Osteoblast (primary cell): ENCODE data around the gene PRSS37. TPM values are rescaled to one million over a fixed set of nuclear protein-coding genes. Genes with fewer than 3 reads are reported as not detected.

Experiments
- DNase-seq: peaks from one replicate; pipeline ENCODE4 v3.0.0; 2011; ENCODE audit warnings: low spot score, mixed read lengths; ENCODE audit not compliant: insufficient read length; ENCODE audit errors: missing footprints
- H2AFZ ChIP-seq: 2 replicates; pipeline ENCODE4 v1.6.0; 2011; ENCODE audit warnings: mild to moderate bottlenecking, low read length
- H3K27ac ChIP-seq: 2 replicates; pipeline ENCODE4 v1.5.1; 2011; ENCODE audit warnings: mild to moderate bottlenecking, low read depth, low read length, moderate library complexity
- H3K27me3 ChIP-seq: 2 replicates; pipeline ENCODE4 v1.6.0; 2012; ENCODE audit warnings: mild to moderate bottlenecking, control low read depth, inconsistent platforms, low read length, moderate library complexity; ENCODE audit not compliant: insufficient read depth
- H3K36me3 ChIP-seq: 2 replicates; pipeline ENCODE4 v1.5.1; 2011; ENCODE audit warnings: mild to moderate bottlenecking, low read length, control low read depth, moderate library complexity; ENCODE audit not compliant: insufficient read depth
- H3K4me1 ChIP-seq: 2 replicates; pipeline ENCODE4 v1.5.1; 2011; ENCODE audit warnings: mild to moderate bottlenecking, low read length, control low read depth, moderate library complexity; ENCODE audit not compliant: insufficient read depth
- H3K4me2 ChIP-seq: 2 replicates; pipeline ENCODE4 v1.6.0; 2011; ENCODE audit warnings: mild to moderate bottlenecking, low read length; ENCODE audit not compliant: insufficient read depth
- H3K4me3 ChIP-seq: fragments of 200-600 bp; sonication (generic); 3 replicates; pipeline ENCODE4 v1.5.1; 2012; ENCODE audit warnings: mild to moderate bottlenecking, low read length, inconsistent platforms; ENCODE audit not compliant: insufficient read depth
- H3K79me2 ChIP-seq: 2 replicates; pipeline ENCODE4 v1.6.0; 2012; ENCODE audit warnings: mild to moderate bottlenecking, low read length, control low read depth, inconsistent platforms; ENCODE audit not compliant: insufficient read depth
- H3K9me3 ChIP-seq: 2 replicates; pipeline ENCODE4 v1.5.1; 2011; ENCODE audit warnings: low read depth, low read length, control low read depth
- H4K20me1 ChIP-seq: 2 replicates; pipeline ENCODE4 v1.6.0; 2012; ENCODE audit warnings: mild to moderate bottlenecking, low read length, control low read depth; ENCODE audit not compliant: insufficient read depth
- total RNA-seq: library from RNA; depleted of rRNA; stranded (reverse); fragments of >200 nt; gene quantifications from 2 replicates; pipeline ENCODE4 v1.2.3, GENCODE V29; 2012
- TF ChIP-seq, protein P1 (sequence below): IDR thresholded peaks from 2 replicates; pipeline ENCODE4 v1.5.1; 2011; ENCODE audit warnings: mild to moderate bottlenecking, low read depth, low read length, moderate library complexity; ENCODE audit errors: extremely low read depth

The PRSS37 gene, protein sequence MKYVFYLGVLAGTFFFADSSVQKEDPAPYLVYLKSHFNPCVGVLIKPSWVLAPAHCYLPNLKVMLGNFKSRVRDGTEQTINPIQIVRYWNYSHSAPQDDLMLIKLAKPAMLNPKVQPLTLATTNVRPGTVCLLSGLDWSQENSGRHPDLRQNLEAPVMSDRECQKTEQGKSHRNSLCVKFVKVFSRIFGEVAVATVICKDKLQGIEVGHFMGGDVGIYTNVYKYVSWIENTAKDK
- not detected in 2 replicates for total RNA-seq

DNA sequence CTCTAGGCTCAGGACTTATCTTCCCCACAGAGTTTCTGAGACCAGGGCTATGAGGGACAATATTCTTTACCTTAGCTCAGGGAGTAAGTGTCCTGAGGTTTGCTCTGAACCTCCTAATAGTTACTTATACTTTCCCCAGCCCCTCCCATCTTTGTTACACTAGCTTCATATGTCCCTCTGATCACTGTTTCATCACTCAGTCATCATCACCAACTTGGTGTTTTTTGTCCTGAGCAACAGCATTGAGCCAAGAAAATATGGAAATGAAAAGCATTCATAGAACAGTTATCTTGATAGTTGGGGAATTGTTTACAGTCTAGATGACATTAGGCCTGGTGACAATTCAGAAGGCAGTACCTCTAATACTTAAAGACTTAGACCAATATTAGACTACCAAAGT, at the start of gene PRSS37:
TSS of gene PRSS37 (minus strand) at position 101 of the 400 bp plus-strand sequence. CDS start 436 bp downstream, outside the sequence.
- Histone ChIP-seq H3K27me3 (no peaks in the 10 kb centered on the region), H3K27ac (no peak within 1 kb of the TSS), H3K9me3 (no peaks in the 10 kb centered on the region), H3K4me2 (no peak within 1 kb of the TSS), H3K4me3 (no peak within 1 kb of the TSS), H3K79me2 (no peaks in the 10 kb centered on the region), H3K4me1 (no peaks in the 10 kb centered on the region), H4K20me1 (no peaks in the 10 kb centered on the region), H3K36me3 (no peaks in the 10 kb centered on the region), H2AFZ (no peak within 1 kb of the TSS)
- DNase-seq, result no peak
- TF ChIP-seq, protein P1, sequence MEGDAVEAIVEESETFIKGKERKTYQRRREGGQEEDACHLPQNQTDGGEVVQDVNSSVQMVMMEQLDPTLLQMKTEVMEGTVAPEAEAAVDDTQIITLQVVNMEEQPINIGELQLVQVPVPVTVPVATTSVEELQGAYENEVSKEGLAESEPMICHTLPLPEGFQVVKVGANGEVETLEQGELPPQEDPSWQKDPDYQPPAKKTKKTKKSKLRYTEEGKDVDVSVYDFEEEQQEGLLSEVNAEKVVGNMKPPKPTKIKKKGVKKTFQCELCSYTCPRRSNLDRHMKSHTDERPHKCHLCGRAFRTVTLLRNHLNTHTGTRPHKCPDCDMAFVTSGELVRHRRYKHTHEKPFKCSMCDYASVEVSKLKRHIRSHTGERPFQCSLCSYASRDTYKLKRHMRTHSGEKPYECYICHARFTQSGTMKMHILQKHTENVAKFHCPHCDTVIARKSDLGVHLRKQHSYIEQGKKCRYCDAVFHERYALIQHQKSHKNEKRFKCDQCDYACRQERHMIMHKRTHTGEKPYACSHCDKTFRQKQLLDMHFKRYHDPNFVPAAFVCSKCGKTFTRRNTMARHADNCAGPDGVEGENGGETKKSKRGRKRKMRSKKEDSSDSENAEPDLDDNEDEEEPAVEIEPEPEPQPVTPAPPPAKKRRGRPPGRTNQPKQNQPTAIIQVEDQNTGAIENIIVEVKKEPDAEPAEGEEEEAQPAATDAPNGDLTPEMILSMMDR, result no peak

DNA sequence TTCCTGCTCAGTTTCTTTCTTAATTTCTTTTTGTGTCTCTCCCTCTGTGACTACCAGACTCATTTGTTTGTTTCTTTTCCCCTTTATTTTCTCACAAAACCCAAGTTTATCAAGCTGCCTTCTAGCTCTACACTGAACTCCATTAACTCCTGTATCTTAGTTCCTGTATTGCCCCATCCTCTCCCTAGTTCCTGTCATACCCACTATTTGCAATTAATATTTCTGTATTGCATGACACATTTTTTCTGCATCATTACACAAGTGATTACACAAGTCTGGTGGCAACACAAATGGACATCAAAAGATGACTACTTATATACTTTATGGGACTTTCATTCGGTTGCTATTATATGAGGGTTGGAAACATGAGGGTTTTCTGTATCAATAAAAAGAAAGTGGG, 48.0 kb upstream of the PRSS37 start:
- no peak overlapping the region for H3K4me3 ChIP-seq
- DNase-seq, result no peak
- no peaks in the 10 kb centered on the region for H3K9me3 ChIP-seq
- no peaks in the 10 kb centered on the region for H3K4me1 ChIP-seq
- no peaks in the 10 kb centered on the region for H3K36me3 ChIP-seq
- H3K27ac ChIP-seq, result no peak overlapping the region
- no peaks in the 10 kb centered on the region for H3K79me2 ChIP-seq
- TF ChIP-seq, protein P1, result no peak
- no peaks in the 10 kb centered on the region for H4K20me1 ChIP-seq
- H3K4me2 ChIP-seq, result no peak overlapping the region
- H2AFZ ChIP-seq, result no peak overlapping the region
- no peaks in the 10 kb centered on the region for H3K27me3 ChIP-seq

DNA sequence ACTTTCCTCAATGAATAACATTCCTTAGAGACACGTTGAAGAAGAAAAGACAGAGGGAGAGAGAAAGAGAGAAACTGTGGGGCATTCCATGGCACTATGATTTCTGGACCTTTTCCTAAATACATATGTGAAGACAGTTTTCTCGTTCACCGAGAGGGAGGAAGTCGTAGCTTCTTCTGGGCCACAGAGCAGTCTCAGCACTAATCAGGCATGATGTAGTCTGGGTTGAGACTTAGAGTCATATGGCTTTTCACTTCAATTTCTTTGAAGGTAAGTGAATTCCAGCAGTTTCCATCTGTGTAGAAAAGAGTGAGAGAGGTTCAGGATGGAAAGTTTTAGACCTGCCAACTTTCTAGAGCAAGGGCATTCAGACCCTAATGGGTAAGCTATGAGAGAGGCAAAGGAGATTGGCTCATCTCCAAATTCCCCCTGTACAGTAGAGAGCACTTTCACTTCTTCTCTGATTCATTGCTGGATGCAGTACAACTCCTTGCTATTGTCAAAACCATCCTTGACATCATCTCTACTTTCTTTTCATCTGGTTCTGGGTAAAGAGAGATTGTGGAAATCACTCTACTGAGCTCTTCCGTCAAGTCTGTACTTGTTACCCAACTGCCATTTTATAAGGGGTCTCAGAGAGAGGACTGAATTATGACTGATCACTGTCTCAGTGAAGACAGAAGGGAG, 43.4 kb upstream of the PRSS37 start:
- TF ChIP-seq, protein P1, result no peak

DNA sequence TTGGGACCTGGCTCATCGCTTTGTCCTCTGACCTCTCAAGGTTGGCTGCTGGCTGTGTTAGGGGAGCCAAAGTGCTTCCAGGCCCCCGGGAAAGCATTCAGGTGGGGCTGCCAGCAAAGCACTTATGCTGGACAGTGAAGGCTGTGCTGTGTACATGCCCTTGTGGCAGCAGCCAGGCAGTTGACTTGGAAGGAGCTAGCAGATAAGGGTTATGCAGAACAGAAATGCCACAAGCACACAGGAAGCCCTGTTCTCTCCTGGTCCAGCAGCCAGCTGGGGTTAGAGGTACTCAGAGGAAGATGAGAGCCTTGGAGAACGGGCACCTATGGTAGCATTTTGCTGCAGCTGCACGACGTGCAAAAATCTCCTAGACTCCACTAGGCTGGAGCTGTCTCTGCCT, 39.7 kb upstream of the PRSS37 start:
- Histone ChIP-seq H3K9me3 (peaks cover 2% of the 10 kb centered on the region), H3K4me2 (no peak overlapping the region), H2AFZ (no peak overlapping the region), H3K4me1 (no peaks in the 10 kb centered on the region), H3K27ac (no peak overlapping the region), H3K79me2 (no peaks in the 10 kb centered on the region), H3K4me3 (no peak overlapping the region), H3K27me3 (no peaks in the 10 kb centered on the region), H3K36me3 (no peaks in the 10 kb centered on the region), H4K20me1 (no peaks in the 10 kb centered on the region)
- TF ChIP-seq, protein P1, result no peak
- no peak for DNase-seq

More for the DNA sequence above, 43.4 kb upstream of the PRSS37 start:
- H3K27me3 ChIP-seq, result no peaks in the 10 kb centered on the region
- H2AFZ ChIP-seq, result no peak overlapping the region
- no peak overlapping the region for H3K4me2 ChIP-seq
- DNase-seq, result no peak
- H3K27ac ChIP-seq, result no peak overlapping the region
- no peaks in the 10 kb centered on the region for H3K79me2 ChIP-seq
- no peaks in the 10 kb centered on the region for H3K36me3 ChIP-seq
- no peaks in the 10 kb centered on the region for H3K4me1 ChIP-seq
- no peak overlapping the region for H3K4me3 ChIP-seq
- no peaks in the 10 kb centered on the region for H4K20me1 ChIP-seq
- H3K9me3 ChIP-seq, result peaks cover 2% of the 10 kb centered on the region
